NB4 (cell line): Measurements from ENCODE around the gene TTN.

Source experiments
- DNase-seq: peaks from one replicate; pipeline ENCODE4 v3.0.0; 2010; ENCODE audit warnings: low read depth
- H3K4me3 ChIP-seq: one replicate; pipeline ENCODE4 v1.5.1; 2011; ENCODE audit warnings: mild to moderate bottlenecking, low read depth, low read length, moderate library complexity
- MYC ChIP-seq: IDR thresholded peaks from 2 replicates; pipeline ENCODE4 v1.6.1; 2011; ENCODE audit warnings: low read depth, low read length
- POLR2A ChIP-seq: IDR thresholded peaks from 2 replicates; pipeline ENCODE4 v1.6.1; 2011; ENCODE audit warnings: mild to moderate bottlenecking; ENCODE audit not compliant: insufficient read length; ENCODE audit errors: extremely low read depth
- TF ChIP-seq, protein P1 (sequence below): IDR thresholded peaks from one replicate; pipeline ENCODE4 v1.5.1; 2012; ENCODE audit warnings: low read depth, low read length
- TF ChIP-seq, protein P2 (sequence below): IDR thresholded peaks from 2 replicates; pipeline ENCODE4 v1.6.1; 2011; ENCODE audit warnings: low read depth, low read length

The TTN gene

DNA sequence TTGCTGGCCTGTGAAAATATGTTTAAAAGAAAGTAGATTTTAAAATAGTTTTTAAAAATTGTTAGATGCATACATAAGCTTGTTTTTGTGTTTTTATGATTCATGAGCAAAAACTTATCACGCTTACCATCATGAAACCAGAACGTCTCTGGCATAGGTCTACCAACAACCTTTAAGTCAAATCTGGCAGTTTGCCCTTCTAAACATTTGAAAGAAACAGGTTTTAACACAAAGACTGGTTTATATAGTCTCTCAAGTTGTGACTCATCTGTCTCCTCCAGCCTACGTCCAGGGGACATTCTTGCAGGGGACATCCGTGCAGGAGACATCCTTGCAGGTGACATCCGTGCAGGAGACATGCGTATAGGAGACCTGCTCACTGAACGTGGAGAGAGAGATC, 29.6 kb downstream of the TTN start:
- TF ChIP-seq, protein P1, sequence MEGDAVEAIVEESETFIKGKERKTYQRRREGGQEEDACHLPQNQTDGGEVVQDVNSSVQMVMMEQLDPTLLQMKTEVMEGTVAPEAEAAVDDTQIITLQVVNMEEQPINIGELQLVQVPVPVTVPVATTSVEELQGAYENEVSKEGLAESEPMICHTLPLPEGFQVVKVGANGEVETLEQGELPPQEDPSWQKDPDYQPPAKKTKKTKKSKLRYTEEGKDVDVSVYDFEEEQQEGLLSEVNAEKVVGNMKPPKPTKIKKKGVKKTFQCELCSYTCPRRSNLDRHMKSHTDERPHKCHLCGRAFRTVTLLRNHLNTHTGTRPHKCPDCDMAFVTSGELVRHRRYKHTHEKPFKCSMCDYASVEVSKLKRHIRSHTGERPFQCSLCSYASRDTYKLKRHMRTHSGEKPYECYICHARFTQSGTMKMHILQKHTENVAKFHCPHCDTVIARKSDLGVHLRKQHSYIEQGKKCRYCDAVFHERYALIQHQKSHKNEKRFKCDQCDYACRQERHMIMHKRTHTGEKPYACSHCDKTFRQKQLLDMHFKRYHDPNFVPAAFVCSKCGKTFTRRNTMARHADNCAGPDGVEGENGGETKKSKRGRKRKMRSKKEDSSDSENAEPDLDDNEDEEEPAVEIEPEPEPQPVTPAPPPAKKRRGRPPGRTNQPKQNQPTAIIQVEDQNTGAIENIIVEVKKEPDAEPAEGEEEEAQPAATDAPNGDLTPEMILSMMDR = no peak
- TF ChIP-seq POLR2A (no peak), MYC (no peak)
- TF ChIP-seq, protein P2, sequence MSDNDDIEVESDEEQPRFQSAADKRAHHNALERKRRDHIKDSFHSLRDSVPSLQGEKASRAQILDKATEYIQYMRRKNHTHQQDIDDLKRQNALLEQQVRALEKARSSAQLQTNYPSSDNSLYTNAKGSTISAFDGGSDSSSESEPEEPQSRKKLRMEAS = no peak
- no peak overlapping the region for H3K4me3 ChIP-seq
- DNase-seq = no peak

DNA sequence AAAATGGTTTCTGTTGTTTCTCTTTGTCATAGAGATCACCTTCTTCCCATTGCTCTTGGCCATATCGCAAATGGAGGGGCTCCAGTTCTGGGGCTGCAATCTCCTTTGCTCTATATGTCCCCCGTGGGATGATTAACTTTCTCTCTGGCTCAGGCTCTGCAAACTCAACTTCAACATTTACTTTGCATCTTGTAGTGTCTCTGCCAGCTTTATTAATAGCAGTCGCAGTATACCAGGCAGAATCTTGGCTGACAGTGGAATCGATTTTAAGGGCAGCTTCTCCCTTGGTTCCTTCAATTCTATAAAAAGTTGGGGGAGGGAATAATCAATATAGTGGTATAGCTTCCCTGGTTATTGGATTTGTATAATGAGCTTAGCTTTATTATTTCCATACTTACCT, 30.5 kb downstream of the TTN start:
- no peak for TF ChIP-seq POLR2A
- TF ChIP-seq, protein P1 = no peak
- no peak for TF ChIP-seq MYC
- TF ChIP-seq, protein P2 = no peak
- DNase-seq = no peak
- H3K4me3 ChIP-seq = no peak overlapping the region

DNA sequence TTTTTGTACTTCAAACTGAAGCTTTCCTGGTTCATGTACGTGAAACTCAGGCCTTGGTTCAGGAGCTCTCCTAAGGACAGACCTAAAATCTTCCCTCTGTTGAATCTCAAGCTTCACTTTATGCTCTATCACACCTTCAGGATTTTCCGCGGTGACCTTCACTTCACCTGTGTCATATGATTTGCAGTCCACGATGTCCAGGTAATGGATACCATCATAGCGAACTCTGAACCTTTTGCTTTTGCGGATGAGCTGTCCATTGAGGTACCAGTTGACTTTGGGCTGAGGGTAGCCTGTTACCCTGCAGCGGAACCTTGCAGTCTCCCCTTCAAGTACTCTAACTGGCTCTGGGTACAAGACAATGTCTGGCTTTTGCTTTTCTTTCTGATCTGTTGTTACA, 31.2 kb downstream of the TTN start:
- H3K4me3 ChIP-seq = no peak overlapping the region

DNA sequence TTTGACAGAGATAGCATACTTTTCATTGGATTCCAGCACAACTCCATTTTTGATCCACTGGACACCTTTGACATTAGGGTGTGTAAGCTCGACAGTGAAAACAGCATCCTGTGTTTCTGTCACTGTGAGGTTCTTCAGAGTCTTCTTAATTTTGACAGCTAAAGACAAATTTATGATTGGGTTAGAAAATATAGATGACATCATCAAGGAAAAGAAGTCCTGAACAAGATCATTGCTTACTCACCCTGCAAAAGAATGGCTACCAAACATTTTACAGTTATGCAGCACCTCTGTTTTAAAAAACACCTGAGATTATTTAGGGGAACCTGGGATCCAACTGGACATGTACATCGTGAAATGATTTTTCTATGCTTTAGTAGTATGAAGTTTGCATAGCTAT, 36.7 kb downstream of the TTN start:
- TF ChIP-seq, protein P2 = no peak
- TF ChIP-seq, protein P1 = no peak
- TF ChIP-seq MYC = no peak
- TF ChIP-seq POLR2A = no peak
- DNase-seq = no peak
- H3K4me3 ChIP-seq = no peak overlapping the region

More for the DNA sequence above, 31.2 kb downstream of the TTN start:
- no peak for DNase-seq
- TF ChIP-seq, protein P1 = no peak
- TF ChIP-seq MYC = no peak
- TF ChIP-seq POLR2A = no peak
- TF ChIP-seq, protein P2 = no peak

DNA sequence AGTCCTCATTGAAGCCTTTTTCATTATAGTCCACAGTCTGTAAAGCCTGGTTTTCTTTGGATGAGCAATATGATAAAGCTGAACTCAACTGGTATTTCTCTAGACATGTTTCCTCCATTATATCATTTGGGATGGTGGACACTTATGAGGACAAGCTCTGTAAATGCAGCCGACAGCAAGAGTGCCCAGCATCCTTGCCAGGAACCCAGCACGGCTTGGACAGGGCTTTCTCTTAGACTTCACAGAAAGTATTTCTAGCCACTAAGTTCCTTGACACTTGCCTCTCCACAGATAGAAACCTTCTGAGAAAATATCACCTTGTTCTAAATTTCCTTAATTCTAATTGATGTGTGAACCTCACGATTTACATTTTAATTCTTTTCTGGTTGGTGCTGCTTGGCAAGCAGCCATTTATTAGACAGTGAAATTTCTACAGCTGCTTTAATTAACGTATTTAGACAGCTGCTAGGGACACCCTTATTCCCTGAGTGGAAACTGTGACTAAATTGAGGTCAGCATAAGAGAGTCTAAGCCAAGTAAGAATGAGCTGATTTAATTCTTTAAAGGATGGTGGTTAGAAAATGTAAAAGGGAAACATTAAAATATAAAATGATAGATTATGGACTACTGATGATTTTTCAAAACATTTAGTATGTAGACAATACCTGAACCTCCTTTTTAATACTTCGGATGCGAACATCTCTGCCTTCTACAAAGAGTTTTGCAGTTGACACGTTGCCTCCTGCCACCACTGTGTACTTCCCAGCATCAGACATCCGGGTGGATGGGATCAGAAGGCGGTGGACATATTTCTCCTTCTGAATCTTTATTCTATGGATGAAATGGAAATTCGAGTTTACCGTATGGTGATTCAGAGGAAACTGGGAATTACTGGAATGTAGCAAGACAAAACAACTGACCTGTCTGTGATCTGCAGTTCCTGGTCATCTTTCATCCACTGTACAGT, 39.8 kb downstream of the TTN start:
- no peak for TF ChIP-seq POLR2A
- TF ChIP-seq MYC = no peak
- H3K4me3 ChIP-seq = no peak overlapping the region
- no peak for DNase-seq

DNA sequence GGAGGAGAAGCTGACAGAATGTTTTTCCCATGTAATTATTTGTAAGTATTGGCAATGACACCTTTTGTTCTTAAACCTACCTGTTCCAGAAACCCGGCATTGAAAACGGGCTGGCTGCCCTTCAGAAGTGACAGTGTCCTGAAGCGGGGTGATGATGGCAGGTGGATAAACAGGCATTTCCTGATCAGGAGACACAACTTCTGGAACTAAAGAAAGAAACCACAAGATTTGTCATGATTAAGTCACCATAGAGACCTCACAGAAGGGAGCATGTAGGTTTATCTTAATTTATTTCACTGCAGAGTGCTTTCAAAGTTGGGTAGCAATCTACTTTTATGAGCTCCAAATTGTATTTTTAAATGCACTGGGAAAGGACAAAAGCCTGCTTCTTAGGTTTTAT, 43.1 kb downstream of the TTN start:
- no peak for TF ChIP-seq MYC
- TF ChIP-seq, protein P1 = no peak
- TF ChIP-seq POLR2A = no peak
- TF ChIP-seq, protein P2 = no peak
- H3K4me3 ChIP-seq = no peak overlapping the region
- no peak for DNase-seq
